Small intestine (tissue), 7 donors: ENCODE measurements around the gene CACFD1. TPM values are rescaled to one million over a fixed set of nuclear protein-coding genes. Genes with fewer than 3 reads are reported as not detected.

Source experiments
- DNase-seq, 2 donors: peaks; one replicate each; pipeline versions ENCODE4 v3.0.0 to v3.0.0-alpha.2; 2013
- FAIRE-seq: peaks from 2 replicates; lab custom pipeline; 2012; peaks lifted over from hg19 to GRCh38; lab: Jason Lieb, UNC
- H3K27ac ChIP-seq, 3 donors: one replicate each; pipeline ENCODE4 v1.5.1; 2013; ENCODE audit warnings: low read length in 2 of 3, mild to moderate bottlenecking in 2 of 3, control low read depth in 1 of 3, inconsistent platforms in 1 of 3, low read depth in 1 of 3, moderate library complexity in 1 of 3
- H3K27me3 ChIP-seq, 3 donors: one replicate each; pipeline ENCODE4 v1.6.1; 2013; ENCODE audit warnings: low read length in 3 of 3, inconsistent platforms in 1 of 3; ENCODE audit not compliant: control insufficient read depth in 3 of 3, insufficient read depth in 3 of 3
- H3K36me3 ChIP-seq, 3 donors: one replicate each; pipeline ENCODE4 v1.6.1; 2013; ENCODE audit warnings: low read length in 3 of 3, inconsistent platforms in 1 of 3, low read depth in 1 of 3, mild to moderate bottlenecking in 1 of 3, moderate library complexity in 1 of 3; ENCODE audit not compliant: control insufficient read depth in 3 of 3, insufficient read depth in 2 of 3
- H3K4me1 ChIP-seq, 3 donors: one replicate each; pipeline ENCODE4 v1.6.1; 2013; ENCODE audit warnings: low read length in 2 of 3, inconsistent platforms in 1 of 3, low read depth in 1 of 3, mild to moderate bottlenecking in 1 of 3, moderate library complexity in 1 of 3; ENCODE audit not compliant: control insufficient read depth in 3 of 3, insufficient read depth in 2 of 3
- H3K4me3 ChIP-seq, 3 donors: one replicate each; pipeline ENCODE4 v1.5.1; 2013; ENCODE audit warnings: low read length in 3 of 3, control low read depth in 1 of 3, inconsistent platforms in 1 of 3, low read depth in 1 of 3, mild to moderate bottlenecking in 1 of 3, moderate library complexity in 1 of 3
- H3K9me3 ChIP-seq, 2 donors: one replicate each; pipeline ENCODE4 v1.6.1; 2013; ENCODE audit warnings: low read depth in 1 of 2, low read length in 1 of 2; ENCODE audit not compliant: control insufficient read depth in 2 of 2, insufficient read depth in 1 of 2
- WGBS, 3 donors: extraction: QIAGEN DNeasy Blood & Tissue Kit; methylation state at CpG; one replicate each; pipeline ENCODE4 v1.1.7; 2013; 5-methylcytosine and 5-hydroxymethylcytosine counted together
- polyA plus RNA-seq, 4 donors: library from polyadenylated mRNA; stranded (reverse) in 3 of 4; unstranded in 1 of 4; fragments of 200-250 nt in 3 of 4; fragments of 120-200 nt in 1 of 4; gene quantifications; one replicate each; pipeline versions ENCODE4 v1.2.1 to v1.2.3, GENCODE V29; 2013
- donor health status: healthy with polysubstance abuse.
- donor health status: control.
- donor health status: control.
- donor health status: Bipolar disorder and iron deficiency.
- donor health status: healthy.

CACFD1 gene
- polyA plus RNA-seq, 4 donors: 27.0 to 31.4 (median 29.5) TPM

DNA sequence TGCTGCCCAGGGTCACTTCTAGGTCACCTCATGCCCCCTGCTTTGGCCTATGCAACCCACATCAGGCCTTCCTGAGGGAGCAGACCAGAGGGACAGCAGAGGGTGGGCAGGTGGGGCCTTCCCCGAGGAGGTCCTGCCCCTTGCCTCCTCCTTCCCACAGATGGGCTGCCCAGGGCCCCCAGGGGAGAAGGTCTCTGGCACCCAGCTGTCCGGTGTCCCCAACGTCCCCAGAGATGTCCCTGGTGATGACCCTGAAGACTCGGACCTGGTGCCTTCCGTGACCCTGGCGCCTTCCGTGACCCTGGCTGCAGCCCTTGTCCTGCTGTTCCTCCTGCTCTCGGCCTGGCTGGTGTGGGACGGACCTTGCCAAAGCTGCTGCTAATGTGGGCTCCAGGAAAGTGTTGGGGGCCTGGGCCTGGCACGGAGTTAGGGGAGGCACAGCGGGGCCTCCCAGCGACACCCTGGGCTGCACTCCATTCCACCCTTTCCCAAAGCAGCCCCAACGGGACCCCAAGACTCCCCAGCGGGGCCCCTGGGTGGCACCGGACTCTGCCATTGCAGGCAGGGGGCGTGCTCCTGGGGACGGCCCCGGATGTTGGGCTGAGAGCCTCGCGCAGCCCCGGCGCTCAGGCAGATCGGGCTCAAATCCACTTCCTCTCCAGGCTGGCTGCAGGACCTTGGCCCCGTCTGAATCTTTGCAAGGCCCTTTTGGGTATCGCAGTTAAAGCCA lies 25.9 kb downstream of the CACFD1 start:
- H3K36me3 ChIP-seq: no peaks in the 10 kb centered on the region
- H3K27ac ChIP-seq: no peak overlapping the region
- peaks cover 0 to 3% (median 0%) of the 10 kb centered on the region in 3 donors for H3K27me3 ChIP-seq
- H3K4me3 ChIP-seq: no peak overlapping the region
- WGBS, 3 donors: 51 to 61% (median 53%) methylated on average over 23 to 25 of the region's 25 CpGs
- no peak for FAIRE-seq
- no peak for DNase-seq
- H3K4me1 ChIP-seq: peaks cover 0 to 5% (median 0%) of the 10 kb centered on the region in 3 donors
- H3K9me3 ChIP-seq: no peaks in the 10 kb centered on the region

DNA sequence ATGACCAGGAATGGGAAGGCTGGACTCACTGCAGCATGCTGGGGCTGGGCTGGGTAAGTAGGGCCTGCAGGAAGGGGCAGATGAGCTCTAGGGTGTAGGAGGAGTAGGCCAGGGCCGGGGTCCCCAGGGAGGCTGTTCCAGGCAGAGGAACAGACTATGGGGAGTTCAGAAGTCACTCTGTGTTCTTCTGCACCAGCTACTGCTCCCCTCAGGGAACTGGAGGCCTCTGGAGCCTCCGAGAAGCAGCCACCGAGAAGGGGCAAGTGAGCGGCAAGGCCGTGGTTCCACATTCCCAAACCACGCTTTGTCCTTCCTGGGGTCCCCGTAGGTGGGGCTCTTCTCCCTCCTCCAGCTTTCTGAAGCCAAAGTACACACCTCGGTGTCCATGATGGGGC lies 27.6 kb downstream of the CACFD1 start:
- Histone ChIP-seq H3K27ac (no peak overlapping the region), H3K4me1 (peaks cover 0 to 5% (median 0%) of the 10 kb centered on the region in 3 donors), H3K9me3 (no peaks in the 10 kb centered on the region), H3K36me3 (no peaks in the 10 kb centered on the region), H3K4me3 (no peak overlapping the region), H3K27me3 (peaks cover 0 to 2% (median 0%) of the 10 kb centered on the region in 3 donors)
- no peak for DNase-seq
- no peak for FAIRE-seq
- WGBS, 3 donors: 88 to 92% (median 90%) methylated on average over 8 of the region's 8 CpGs

DNA sequence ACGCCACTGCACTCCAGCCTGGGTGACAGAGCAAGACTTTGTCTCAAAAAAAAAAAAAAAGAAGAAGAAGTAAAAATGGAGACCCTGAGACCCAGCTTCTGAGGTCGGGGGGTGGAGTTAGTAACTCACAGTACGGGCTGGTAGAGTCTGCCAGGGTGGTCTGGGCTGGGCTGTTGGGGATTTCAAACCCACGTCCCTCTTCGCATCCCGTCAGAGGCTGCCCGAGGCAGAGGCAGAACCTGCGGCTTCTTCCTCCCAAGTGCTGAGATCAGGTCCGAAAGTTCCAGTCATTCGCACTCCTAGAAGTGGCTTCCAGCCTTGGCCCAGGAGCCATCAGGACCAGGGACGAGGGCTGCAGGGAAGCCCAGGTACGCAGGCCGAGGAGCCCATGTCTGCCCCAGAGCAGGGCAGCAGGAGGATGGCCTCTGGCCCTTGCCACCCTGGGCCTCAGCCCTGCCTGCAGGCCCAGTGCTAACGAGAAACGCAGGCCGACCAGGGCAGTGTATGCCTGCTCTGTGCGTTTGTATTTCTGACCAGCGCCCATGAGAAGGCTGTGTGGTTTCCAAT lies 29.0 kb downstream of the CACFD1 start:
- Histone ChIP-seq H3K9me3 (no peaks in the 10 kb centered on the region), H3K4me1 (peaks cover 0 to 5% (median 0%) of the 10 kb centered on the region in 3 donors), H3K4me3 (no peak overlapping the region), H3K27me3 (no peaks in the 10 kb centered on the region), H3K36me3 (no peaks in the 10 kb centered on the region), H3K27ac (no peak overlapping the region)
- DNase-seq: no peak
- no peak for FAIRE-seq
- 82 to 88% (median 86%) methylated on average over 18 of the region's 18 CpGs for WGBS, 3 donors

DNA sequence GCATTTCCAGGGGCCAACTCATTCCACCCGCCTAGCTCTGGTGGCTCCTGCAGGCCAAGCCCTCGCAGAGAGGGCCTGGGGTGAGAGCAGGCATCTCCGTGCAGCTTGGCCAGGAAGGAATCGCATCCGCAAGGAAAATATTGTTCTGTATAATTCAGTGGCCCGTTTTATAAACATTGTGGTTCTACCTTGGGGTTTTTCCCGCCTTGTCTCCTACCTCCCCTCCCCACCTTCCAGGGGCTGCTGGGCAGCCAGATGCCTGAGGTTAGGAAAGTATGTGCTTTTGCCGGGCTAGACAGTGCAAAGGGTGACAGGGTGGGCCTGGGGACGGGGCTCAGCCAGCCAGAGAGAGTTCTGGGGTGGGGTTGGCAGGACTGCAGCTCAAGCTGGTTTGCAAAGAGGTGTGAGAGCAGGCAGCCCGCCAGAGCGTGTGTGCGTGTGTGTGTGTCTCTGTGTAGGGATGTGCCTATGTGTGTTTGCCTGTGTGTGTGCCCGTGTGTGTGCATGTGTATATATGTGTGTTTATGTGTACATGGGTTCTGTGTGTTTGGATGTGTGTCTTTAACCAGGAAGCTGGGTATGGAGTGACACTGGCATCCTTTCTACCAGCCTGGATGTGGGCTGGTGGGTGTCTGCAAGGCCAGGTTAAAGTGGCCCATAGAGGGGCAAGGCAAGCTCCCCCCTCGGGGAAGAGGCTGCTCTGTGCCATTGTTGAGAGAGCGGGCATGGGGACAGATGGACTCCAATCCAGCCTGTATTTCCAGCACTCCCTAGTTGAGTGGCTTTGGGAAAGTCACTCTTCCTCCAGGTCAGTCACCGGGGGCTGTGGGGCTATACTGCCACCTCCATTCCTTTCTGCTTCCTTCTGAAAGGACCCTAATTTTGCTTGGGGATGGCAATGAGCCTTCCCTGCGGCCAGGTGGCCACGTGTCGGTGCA lies 29.7 kb downstream of the CACFD1 start:
- DNase-seq: no peak
- Histone ChIP-seq H3K27ac (no peak overlapping the region), H3K9me3 (no peaks in the 10 kb centered on the region), H3K4me3 (no peak overlapping the region), H3K36me3 (no peaks in the 10 kb centered on the region), H3K4me1 (peaks cover 0 to 5% (median 0%) of the 10 kb centered on the region in 3 donors), H3K27me3 (no peaks in the 10 kb centered on the region)
- 75 to 84% (median 77%) methylated on average over 19 of the region's 19 CpGs for WGBS, 3 donors
- no peak for FAIRE-seq

DNA sequence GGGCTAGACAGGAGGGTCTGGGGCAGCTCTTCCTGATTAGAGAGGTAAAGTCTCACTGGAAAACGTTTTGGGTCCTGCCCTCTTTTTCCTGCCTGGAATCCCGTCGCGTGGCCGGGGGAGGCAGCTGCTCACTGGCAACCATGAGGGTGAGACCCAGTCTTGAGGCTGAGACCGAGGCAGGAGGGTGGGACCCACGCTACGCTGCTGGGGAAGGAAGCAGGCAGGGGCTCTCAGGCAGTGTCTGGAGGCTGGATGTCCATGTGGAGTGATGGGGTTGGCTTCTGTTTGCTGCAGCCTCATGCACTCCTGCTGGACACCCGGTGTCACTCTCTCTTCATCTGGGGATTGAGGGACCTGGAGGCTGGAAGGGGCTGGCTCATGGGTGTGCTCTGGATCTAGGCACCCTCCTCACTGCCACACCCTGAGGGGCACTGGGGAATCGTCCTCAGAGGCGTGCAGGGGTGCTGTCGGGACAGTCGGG lies 30.5 kb downstream of the CACFD1 start:
- no peak overlapping the region for H3K4me3 ChIP-seq
- no peaks in the 10 kb centered on the region for H3K36me3 ChIP-seq
- no peak overlapping the region for H3K27ac ChIP-seq
- WGBS, 3 donors: 46 to 66% (median 60%) methylated on average over 12 to 13 of the region's 13 CpGs
- no peak for FAIRE-seq
- DNase-seq: no peak
- H3K27me3 ChIP-seq: no peaks in the 10 kb centered on the region
- H3K4me1 ChIP-seq: peaks cover 0 to 5% (median 0%) of the 10 kb centered on the region in 3 donors
- no peaks in the 10 kb centered on the region for H3K9me3 ChIP-seq

DNA sequence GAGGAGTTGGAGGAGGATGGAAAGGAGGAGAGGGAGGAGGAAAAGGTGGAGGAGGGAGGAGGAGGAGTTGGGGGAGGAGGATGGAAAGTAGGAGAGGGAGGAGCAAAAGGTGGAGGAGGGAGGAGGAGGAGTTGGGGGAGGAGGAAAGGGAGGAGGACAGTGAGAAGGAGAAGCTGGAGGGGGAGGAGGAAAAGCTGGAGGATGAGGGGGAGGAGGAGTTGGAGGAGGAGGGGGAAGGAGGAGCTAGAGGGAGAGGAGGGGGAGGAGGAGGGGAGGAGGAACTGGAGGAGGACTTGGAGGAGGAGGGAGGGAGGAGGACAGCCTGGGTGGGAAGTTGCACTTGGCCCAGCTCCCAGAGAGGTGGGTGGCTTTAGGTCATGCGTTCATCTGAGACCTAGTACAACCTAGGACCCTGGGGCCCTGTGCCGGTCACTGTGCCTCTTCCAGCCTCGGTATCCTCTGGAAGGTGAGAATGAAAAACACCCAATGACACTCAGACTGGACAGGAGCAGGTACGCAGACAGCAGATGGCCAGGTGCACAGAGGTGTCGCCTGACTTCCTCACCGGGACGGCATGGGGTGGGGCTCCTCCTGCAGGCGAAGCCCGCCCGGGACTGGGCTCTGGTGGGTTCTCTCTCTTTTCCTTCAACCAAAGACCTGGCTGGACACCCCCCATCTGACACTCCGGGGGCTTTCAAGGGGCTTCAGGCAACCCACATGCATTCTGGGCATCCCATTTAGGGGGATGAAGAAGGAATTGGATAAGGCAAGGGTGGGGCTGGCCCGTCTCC lies 31.3 kb downstream of the CACFD1 start:
- Histone ChIP-seq H3K4me3 (no peak overlapping the region), H3K36me3 (no peaks in the 10 kb centered on the region), H3K4me1 (peaks cover 0 to 2% (median 0%) of the 10 kb centered on the region in 3 donors), H3K9me3 (no peaks in the 10 kb centered on the region), H3K27me3 (no peaks in the 10 kb centered on the region), H3K27ac (no peak overlapping the region)
- no peak for DNase-seq
- no peak for FAIRE-seq
- WGBS, 3 donors: 37 to 75% (median 44%) methylated on average over 9 to 12 of the region's 12 CpGs

DNA sequence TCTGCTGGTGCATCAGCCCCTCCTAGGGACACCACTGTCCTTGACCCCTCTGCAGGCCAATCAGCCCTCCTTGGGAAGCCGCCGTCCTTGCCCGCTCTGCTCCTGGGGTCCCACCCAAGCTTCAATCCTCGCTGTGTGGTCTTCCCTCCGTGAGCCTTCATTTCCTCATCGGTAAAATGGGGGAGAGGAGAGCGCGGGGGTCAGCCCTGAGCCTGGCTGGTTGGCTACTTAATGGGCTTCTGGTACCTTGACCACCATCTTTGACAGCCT lies 31.8 kb downstream of the CACFD1 start:
- Histone ChIP-seq H3K27me3 (no peaks in the 10 kb centered on the region), H3K27ac (no peak overlapping the region), H3K4me3 (no peak overlapping the region), H3K4me1 (no peaks in the 10 kb centered on the region), H3K9me3 (no peaks in the 10 kb centered on the region), H3K36me3 (no peaks in the 10 kb centered on the region)
- DNase-seq: no peak
- no peak for FAIRE-seq
- WGBS, 3 donors: 86 to 93% (median 88%) methylated on average over 8 of the region's 8 CpGs
